Mononuclear cell (primary cell): ENCODE results near the gene ADAM20. TPM values are rescaled to one million over a fixed set of nuclear protein-coding genes. Genes with fewer than 3 reads are reported as not detected.

Source experiments
- H3K27me3 ChIP-seq: 2 replicates; pipeline ENCODE4 v1.6.0; 2011; ENCODE audit warnings: low read length, control low read depth; ENCODE audit not compliant: insufficient read depth
- H3K4me1 ChIP-seq: 2 replicates; pipeline ENCODE4 v1.5.1; 2011; ENCODE audit warnings: mild to moderate bottlenecking, low read length, control low read depth; ENCODE audit not compliant: insufficient read depth
- H3K4me3 ChIP-seq: 2 replicates; pipeline ENCODE4 v1.5.1; 2011; ENCODE audit warnings: mild to moderate bottlenecking, low read length, moderate library complexity
- H3K9me3 ChIP-seq: 2 replicates; pipeline ENCODE4 v1.5.1; 2011; ENCODE audit warnings: low read depth, mild to moderate bottlenecking, control low read depth, low read length
- total RNA-seq: library from RNA; depleted of rRNA; stranded (reverse); fragments of >200 nt; gene quantifications from one replicate; pipeline ENCODE4 v1.2.3, GENCODE V29; 2012

Gene ADAM20
- 0.52 TPM for total RNA-seq

DNA sequence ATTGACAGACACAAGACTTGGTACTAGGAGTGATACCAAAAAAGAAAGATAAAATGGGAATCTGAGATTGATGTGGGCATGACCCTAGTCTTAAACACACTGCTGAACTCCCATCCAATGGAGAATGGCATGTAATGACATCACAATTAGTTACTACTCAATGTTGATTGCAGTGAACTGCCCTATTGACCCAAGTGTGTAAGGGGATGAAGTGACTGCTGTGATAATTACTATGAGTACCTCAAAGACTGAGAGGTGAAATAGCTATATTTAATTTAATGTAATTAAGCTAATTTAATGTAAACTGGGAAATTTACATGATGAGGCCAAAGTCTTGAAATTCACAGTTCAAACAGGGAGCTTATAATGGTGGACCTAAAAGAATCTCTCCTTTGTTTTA is at the start of gene ADAM20:
Gene ADAM20, minus strand, starts transcription at position 101 of the 400 bp plus-strand sequence. CDS start 10,247 bp downstream, outside the sequence.
- Histone ChIP-seq H3K27me3 (no peaks in the 10 kb centered on the region), H3K9me3 (no peaks in the 10 kb centered on the region), H3K4me3 (no peak within 1 kb of the TSS), H3K4me1 (no peaks in the 10 kb centered on the region)

GRCh38 chr14:70576891-70577290 is 42.1 kb upstream of the ADAM20 start:
- H3K4me3 ChIP-seq: no peak overlapping the region
- H3K27me3 ChIP-seq: no peaks in the 10 kb centered on the region
- no peaks in the 10 kb centered on the region for H3K4me1 ChIP-seq
- H3K9me3 ChIP-seq: no peaks in the 10 kb centered on the region

GRCh38 chr14:70573050-70573449 is 38.2 kb upstream of the ADAM20 start:
- Histone ChIP-seq H3K27me3 (no peaks in the 10 kb centered on the region), H3K9me3 (no peaks in the 10 kb centered on the region), H3K4me1 (no peaks in the 10 kb centered on the region)

DNA sequence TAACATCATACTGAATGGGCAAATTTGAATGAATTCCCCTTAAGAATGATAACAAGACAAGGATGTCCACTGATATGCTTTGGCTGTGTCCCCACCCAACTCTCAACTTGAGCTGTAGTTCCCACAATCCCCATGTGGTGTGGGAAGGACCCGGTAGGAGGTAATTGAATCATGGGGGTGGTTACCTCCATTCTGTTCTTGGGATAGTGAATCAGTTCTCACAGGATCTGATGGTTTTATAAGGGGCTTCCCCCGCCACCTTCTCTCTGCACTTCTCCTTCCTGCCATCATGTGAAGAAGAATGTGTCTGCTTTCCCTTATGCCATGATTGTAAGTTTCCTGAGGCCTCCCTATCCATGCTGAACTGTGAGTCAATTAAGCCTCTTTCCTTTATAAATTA is 36.3 kb upstream of the ADAM20 start:
- H3K27me3 ChIP-seq: no peaks in the 10 kb centered on the region
- peaks cover 2% of the 10 kb centered on the region for H3K9me3 ChIP-seq

More at GRCh38 chr14:70573050-70573449, 38.2 kb upstream of the ADAM20 start:
- H3K4me3 ChIP-seq: no peak overlapping the region

GRCh38 chr14:70567791-70568190 is 33.0 kb upstream of the ADAM20 start:
- H3K4me1 ChIP-seq: no peaks in the 10 kb centered on the region
- H3K9me3 ChIP-seq: peaks cover 17% of the 10 kb centered on the region
- no peak overlapping the region for H3K4me3 ChIP-seq
- H3K27me3 ChIP-seq: no peaks in the 10 kb centered on the region

More for the DNA sequence above, 36.3 kb upstream of the ADAM20 start:
- Histone ChIP-seq H3K4me1 (no peaks in the 10 kb centered on the region), H3K4me3 (no peak overlapping the region)

- Histone ChIP-seq H3K9me3 (peaks cover 20% of the 10 kb centered on the region), H3K4me1 (no peaks in the 10 kb centered on the region), H3K27me3 (no peaks in the 10 kb centered on the region), H3K4me3 (no peak overlapping the region)
These were observed 29.1 kb upstream of the ADAM20 start for GRCh38 chr14:70563869-70564268.

DNA sequence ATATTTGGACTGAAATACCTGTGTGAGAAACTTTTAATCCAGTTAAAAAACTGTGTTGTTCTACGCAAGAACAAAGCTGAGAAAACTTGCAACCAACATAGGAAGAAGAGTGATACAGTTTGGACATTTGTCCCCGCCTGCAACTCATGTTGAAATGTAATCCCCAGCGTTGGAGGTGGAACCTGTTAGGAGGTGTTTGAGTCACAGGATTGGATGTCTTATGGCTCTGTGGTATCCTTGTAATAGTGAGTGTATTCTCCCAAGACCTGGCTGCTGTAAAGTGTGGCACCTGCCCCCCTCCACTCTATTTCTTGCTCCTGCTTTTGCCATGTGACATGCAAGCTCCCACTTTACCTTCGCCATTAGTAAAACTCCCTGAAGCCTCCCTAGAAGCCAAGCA is 28.6 kb upstream of the ADAM20 start:
- Histone ChIP-seq H3K27me3 (no peaks in the 10 kb centered on the region), H3K4me3 (no peak overlapping the region), H3K4me1 (no peaks in the 10 kb centered on the region), H3K9me3 (peaks cover 20% of the 10 kb centered on the region)

DNA sequence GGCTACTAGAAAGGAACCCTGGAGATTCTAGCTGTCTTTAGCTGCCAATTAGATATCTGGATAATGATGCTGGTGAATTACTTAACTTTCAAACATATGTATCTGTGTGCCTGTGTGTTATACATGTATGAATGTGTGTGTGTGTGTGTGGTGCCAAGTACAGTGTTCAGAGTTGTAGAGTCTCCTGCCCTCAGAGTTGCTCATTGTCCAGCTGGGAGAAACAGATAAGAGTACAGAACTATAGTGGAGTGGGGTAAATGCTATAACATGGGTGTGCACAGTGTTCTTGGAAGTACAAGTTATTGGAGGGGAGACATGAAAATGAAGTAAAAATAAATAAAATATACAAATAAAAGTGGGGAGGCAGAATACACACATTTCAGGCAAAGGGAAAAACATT is 23.6 kb upstream of the ADAM20 start:
- Histone ChIP-seq H3K9me3 (peaks cover 8% of the 10 kb centered on the region), H3K4me1 (no peaks in the 10 kb centered on the region), H3K4me3 (no peak overlapping the region), H3K27me3 (no peaks in the 10 kb centered on the region)

DNA sequence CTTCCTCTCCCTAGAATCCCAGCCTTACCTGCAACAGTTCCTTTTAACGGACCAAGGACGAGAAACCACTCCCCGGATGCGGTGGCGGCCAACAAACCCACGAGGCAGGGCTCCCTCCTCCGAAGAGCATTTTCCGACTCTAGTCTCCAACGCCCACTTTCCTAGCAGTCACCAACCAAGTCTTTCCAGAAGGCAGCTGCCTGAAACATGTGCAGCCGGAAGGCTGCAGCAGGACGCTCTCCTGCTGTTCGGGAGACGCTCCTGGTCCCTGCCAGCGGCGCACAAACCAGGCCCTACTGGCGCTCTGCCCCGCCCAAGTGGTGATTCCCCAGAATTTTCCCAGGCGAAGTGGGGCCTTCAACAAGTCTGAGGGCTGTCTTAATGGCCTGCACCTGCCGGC is 21.1 kb upstream of the ADAM20 start:
- no peaks in the 10 kb centered on the region for H3K4me1 ChIP-seq
- H3K9me3 ChIP-seq: no peaks in the 10 kb centered on the region
- H3K27me3 ChIP-seq: no peaks in the 10 kb centered on the region
- H3K4me3 ChIP-seq: no peak overlapping the region

DNA sequence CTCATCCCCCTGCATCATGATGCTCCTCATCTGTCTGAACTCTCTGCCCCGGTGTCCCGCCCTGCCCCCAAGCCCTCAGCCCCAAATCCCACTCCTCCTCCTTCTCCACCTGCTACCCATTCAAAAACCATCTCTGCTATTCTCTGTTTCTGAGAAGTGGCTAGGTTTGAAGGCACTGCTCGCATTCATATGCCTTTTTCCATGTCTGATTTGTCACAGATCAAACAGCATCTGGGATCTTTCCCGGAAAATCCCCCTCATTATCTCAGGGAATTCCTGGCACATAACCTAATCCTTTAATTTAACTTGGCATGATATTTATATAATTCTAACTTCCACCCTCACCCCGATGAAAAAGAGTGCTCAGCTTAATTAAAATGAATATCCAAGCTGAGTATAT is 3.3 kb upstream of the ADAM20 start:
- Histone ChIP-seq H3K4me3 (no peak overlapping the region), H3K4me1 (no peaks in the 10 kb centered on the region), H3K9me3 (no peaks in the 10 kb centered on the region), H3K27me3 (no peaks in the 10 kb centered on the region)

DNA sequence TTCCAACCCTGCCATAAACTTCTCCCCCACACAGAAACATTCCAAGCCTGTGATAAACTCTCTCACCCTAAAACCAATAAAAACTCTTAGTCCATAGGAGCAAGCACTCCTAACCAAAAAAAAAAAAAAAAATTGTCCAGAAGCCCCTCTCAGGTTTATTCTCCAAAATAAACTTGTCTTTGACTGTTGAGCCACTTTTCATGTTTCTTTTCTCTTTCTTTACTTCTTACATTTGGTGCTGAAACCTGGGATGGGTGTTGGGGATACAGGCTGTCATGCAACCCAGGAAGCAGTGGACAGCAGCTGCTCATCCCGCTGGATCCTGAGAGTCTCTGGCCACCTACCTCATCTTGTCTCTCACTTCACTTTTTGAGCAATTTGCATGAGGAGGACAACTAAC is 2.0 kb upstream of the ADAM20 start:
- H3K27me3 ChIP-seq: no peaks in the 10 kb centered on the region
- no peaks in the 10 kb centered on the region for H3K4me1 ChIP-seq
- H3K9me3 ChIP-seq: no peaks in the 10 kb centered on the region
- H3K4me3 ChIP-seq: no peak overlapping the region

DNA sequence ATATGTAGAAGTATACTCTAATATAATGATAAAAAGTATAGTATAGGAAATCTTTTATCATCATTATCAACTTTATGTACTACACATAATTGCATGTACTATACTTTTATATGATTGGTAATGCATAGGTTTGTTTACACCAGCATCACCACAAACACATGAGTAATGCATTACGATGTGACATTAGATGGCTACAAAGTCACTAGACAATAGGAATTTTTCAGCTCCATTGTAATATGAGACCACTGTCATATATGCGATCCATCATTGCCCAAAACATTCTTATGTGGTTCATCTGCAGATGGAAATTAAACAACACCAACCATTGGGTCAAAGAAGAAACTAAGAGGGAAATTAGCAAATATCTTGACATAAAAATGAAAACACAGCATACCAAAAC is 4.4 kb downstream of the ADAM20 start:
- H3K4me1 ChIP-seq: no peaks in the 10 kb centered on the region
- no peak overlapping the region for H3K4me3 ChIP-seq
- no peaks in the 10 kb centered on the region for H3K9me3 ChIP-seq
- no peaks in the 10 kb centered on the region for H3K27me3 ChIP-seq

DNA sequence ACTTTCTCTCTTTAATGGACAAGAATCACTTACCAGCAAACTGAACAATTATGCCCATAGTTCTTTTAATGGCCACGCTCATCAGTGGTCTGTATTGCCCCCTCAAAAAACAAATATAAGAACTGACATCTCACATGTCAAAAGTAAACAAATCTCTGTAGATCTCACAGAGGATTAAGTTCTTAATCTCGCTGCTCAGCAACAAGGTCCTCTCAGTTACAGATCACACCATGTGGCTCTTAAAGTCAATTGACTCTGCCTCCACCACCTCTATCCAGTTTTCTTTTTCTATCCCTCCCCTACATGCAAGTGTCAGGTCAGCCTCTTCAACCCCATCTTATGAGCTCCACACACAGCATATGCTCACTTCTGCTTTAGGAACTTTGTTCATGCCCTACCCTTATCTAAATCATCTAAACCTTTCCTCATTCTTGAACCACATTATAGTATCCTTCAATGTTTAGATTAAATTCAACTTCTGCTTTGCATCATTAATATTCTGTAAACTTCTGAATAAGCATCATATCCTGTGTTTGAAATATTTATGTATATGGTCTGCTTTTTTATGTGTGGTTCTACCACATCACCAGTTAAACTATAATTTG is 7.2 kb downstream of the ADAM20 start:
- no peak overlapping the region for H3K4me3 ChIP-seq

GRCh38 chr14:70525691-70526090 is 9.1 kb downstream of the ADAM20 start:
- Histone ChIP-seq H3K4me1 (no peaks in the 10 kb centered on the region), H3K27me3 (no peaks in the 10 kb centered on the region), H3K4me3 (no peak overlapping the region), H3K9me3 (no peaks in the 10 kb centered on the region)

More for the DNA sequence above, 7.2 kb downstream of the ADAM20 start:
- no peaks in the 10 kb centered on the region for H3K4me1 ChIP-seq
- H3K9me3 ChIP-seq: no peaks in the 10 kb centered on the region
- H3K27me3 ChIP-seq: no peaks in the 10 kb centered on the region

DNA sequence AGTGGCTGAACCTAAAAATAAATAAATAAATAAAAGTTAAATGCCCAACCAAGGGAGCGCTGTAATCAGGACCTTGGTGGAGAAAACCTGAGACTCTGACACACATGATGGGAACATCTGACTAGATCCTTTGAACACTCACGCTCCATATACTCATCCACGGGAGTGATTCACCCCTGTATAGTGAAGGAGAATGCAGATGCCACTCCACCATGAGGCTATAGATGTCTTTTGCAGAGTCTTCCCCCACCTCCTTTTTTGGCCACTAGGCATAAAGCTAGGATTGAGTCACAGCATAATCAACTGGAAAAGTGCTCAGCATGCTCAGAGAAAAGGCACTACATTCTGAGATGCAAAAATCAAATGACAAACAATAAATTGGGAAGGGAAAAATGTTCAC is 19.0 kb downstream of the ADAM20 start:
- no peak overlapping the region for H3K4me3 ChIP-seq
- H3K9me3 ChIP-seq: no peaks in the 10 kb centered on the region

More for the DNA sequence above, 19.0 kb downstream of the ADAM20 start:
- no peaks in the 10 kb centered on the region for H3K27me3 ChIP-seq
- H3K4me1 ChIP-seq: peaks cover 3% of the 10 kb centered on the region
